HG02970 (cell line): ENCODE measurements around the gene HSD17B7.
"Not testable (repeated sequence)": the region's sequence is repeated elsewhere in the genome, so short reads cannot be mapped to it uniquely, and the experiment has no call there.

ENCODE experiments used
- ATAC-seq: cut with Tn5 transposase; IDR thresholded peaks from one replicate; pipeline ENCODE4 v1.9.1; 2021; ENCODE audit warnings: mild to moderate bottlenecking, moderate library complexity, moderate number of reproducible peaks; ENCODE audit not compliant: unreplicated experiment, low FRiP score

Gene HSD17B7, protein sequence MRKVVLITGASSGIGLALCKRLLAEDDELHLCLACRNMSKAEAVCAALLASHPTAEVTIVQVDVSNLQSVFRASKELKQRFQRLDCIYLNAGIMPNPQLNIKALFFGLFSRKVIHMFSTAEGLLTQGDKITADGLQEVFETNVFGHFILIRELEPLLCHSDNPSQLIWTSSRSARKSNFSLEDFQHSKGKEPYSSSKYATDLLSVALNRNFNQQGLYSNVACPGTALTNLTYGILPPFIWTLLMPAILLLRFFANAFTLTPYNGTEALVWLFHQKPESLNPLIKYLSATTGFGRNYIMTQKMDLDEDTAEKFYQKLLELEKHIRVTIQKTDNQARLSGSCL

DNA sequence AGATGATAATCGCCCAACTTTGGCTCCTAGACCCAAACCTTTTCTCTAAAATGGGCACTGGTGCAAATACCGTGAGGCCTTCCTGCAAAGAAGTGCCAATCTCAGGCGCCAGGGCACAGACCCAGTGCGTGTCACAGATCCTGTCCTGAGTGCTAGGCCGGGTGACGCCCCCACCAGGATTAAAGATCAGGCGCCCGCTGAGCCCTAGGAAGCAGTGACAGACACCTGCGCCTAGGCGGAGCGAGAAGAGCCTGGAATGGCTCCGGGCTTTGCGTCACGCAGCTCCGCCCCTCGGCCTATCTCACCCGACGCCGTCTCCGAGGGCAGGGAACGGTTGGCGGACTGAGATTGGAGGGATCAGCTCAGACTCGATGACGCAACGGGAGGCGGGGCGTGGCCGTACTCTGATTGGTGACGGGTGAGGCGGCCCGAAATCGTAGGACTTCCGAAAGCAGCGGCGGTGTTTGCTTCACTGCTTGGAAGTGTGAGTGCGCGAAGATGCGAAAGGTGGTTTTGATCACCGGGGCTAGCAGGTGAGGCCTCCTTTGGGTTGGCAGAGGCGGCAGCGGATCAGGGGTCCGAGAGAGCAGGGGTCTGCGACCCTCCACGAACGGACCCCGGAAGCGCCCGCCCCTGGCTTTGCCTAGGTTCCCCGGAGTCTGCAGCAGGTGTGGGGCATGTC lies at the start of gene HSD17B7:
TSS of gene HSD17B7 (plus strand) at position 400 of the 682 bp plus-strand sequence. CDS start at position 499, 99 bp downstream.
- peak; percentile 100 for ATAC-seq

- ATAC-seq: no peak
Measured at GRCh38 chr1:162740755-162741154, 49.7 kb upstream of the HSD17B7 start.

DNA sequence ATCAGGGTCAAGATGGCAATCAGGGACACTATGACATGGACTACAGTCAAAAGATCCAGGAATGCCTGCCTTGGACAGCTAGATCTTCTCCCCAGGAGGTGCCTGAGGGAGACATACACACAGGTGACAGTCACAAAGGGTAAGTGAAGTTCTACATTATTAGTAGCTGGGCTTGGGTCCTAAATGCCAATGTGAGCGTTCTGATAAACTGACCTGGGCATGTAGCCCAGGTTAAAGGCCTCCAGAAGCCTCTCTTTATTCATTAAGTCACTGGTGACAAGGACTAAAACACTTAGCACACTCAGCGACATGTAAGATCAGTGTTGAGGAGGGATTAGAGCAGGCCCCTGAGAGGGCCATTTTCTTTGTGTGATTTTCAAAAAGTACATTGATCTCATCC lies 48.9 kb upstream of the HSD17B7 start:
- ATAC-seq: no peak

GRCh38 chr1:162746264-162746942 lies 44.1 kb upstream of the HSD17B7 start:
- not testable (repeated sequence) for ATAC-seq

DNA sequence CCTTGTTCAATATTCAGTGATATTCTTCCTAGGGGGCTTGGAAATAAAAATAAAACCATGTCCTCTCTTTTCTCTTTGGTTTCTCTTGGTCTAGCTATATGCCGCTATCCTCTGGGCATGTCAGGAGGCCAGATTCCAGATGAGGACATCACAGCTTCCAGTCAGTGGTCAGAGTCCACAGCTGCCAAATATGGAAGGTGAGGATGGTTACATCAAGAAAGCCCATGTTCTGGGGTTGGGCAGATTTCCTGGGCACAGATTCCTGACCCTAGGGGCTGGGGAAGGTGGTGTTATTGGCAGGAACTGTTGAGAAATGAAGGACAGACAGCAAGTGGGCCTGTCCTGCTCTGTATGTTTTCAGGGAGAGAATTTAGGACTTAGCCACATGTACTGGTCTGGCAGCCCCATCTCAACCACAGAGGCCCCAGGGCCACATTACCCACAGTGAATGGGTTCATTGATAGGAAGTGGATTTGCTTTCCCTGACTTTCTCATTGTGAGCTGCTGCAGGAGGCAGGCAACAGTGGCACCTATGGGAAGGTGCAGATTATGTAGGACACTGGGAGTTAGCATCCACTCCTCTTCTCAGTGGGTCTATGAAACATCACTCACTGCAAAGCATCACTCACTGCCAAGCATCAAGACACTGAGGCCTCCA lies 37.4 kb upstream of the HSD17B7 start:
- ATAC-seq: no peak

- ATAC-seq: no peak
Measured at GRCh38 chr1:162753998-162754585, 36.4 kb upstream of the HSD17B7 start.

DNA sequence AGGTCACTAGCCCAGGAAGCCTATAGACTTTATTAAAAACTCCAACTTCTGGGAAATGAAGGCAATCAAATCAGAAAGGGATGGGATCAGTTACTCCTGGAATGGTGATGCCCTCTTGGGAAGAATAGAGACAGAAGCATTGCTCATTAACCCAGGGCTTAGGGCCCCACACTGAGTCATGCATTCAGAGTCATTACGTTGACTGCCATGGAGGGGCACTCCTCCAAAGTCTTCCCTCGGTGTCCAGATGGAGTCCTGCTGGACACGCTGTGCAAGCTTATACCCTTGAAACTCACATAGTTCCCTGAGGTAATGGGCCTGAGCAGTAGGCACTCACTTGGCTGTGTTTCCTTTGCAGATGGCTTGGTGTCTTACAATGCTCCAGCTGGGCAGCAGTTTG lies 35.2 kb upstream of the HSD17B7 start:
- no peak for ATAC-seq

GRCh38 chr1:162756523-162756922 lies 34.0 kb upstream of the HSD17B7 start:
- no peak for ATAC-seq

DNA sequence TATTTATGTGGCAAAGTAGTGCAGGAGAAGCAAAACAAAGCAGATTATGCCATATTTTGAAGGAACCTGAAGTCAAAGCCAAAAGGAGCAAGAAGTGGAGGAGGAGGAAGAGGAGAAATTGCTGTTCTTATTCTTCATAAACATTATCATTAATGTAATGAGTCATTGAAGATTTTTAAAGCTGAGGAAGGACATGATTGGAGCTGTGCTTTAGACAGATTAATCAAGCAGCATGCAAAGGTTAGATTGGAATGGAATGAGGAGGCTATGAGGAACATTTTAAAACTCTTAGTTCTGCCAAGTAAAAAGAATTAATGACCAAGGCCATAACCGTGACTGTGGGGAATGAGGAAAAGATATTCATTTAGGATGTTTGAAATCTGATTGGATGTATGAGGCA lies 33.0 kb upstream of the HSD17B7 start:
- ATAC-seq: no peak

- ATAC-seq: no peak
Measured at GRCh38 chr1:162765788-162766187, 24.7 kb upstream of the HSD17B7 start.

GRCh38 chr1:162772571-162773154 lies 17.8 kb upstream of the HSD17B7 start:
- no peak for ATAC-seq

DNA sequence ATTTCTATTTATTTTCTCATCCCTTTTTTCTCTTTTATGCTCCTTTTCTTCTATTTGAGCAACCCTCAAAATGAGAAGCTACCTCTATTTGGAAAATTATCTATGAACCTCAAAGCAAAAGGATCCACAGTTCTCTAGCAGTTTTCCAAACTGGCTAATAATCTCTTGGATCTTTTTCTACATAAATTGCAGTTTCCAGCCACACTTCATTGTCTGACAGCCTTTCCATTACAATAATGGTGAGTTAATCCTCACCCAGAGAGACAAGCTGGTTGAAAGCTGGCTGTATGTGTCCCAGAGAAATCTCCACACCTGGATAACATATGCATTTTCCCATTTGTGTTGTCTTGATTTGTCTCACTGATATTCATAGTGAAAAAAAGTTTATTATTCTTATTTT lies 16.5 kb upstream of the HSD17B7 start:
- ATAC-seq: no peak

GRCh38 chr1:162779043-162779442 lies 11.5 kb upstream of the HSD17B7 start:
- ATAC-seq: no peak

DNA sequence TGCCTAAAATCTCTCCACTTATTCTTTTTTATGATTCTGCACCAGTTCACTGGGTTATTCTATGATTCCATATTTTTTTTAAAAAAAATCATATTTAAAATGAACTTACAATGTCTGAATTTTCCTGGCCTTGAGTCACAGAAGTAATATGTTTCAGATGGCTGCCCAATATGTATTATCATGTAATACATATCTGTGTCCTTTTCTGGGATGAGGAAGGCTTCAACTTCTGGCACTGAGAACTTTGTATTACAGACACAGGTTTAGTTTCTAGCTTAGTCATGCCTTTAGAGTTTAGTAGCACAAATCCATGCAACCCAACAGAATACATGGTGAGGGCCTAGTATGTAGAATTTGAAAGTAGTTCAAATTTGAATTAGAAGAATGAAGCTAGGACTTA lies 7.8 kb upstream of the HSD17B7 start:
- no peak for ATAC-seq

DNA sequence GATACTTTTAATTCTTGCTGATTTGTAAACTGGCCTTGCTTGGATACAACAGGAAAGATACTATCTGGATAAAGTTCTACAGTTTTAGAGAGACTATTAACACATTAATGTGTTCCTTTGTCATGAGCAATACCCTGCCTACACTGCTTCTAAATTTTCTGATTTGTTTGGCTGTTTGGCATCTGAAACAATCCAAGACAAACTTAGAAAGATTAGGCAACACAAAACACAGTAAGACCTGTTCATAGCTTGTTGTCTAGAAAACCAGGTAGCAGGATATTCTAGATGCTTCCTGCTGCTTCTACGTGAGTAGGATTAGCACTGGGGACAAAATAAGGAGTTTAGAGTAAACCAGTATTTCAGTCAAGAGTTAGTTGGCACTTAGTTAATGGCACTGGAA lies 5.6 kb upstream of the HSD17B7 start:
- ATAC-seq: not testable (repeated sequence)

DNA sequence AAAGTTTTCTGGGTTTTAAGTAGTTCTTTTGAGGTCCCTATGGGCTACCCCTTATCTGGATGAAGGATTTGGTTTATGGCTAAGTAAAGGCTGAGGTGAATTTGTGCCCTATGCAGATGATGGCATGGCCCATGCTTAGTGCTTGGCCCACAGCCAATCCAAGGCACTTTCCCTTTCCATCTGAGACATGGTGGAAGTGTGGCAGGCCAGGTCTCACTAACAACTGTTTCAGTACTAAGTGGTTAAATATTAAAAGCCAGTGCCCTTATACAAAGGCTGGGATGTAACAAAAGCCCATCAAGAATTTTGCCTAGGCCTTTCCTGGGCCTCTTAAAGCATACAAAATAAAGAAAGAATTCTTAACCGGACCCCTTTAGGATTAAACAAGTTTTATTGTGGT lies 1.7 kb upstream of the HSD17B7 start:
- ATAC-seq: not testable (repeated sequence)

- not testable (repeated sequence) for ATAC-seq
Measured at GRCh38 chr1:162790985-162791357, 469 bp downstream of the HSD17B7 start.

DNA sequence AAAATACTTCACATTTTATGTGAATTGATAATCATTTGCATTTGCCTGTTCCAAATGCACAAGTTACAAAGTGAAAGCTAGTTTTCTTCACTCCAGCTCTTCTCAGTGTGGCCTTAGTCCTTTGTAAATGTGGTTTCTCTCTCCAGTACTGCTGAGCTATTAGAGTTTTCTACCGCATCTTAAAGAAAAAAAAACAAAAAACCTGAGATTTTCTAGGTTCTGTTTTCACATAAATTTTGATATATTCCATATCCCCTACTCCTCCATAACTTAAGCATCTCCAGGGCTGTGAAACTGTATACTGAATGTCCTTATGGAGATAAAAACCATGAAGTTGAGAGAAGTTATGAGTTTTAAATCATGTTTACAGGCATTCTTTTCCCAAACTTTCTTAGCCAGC lies 3.8 kb downstream of the HSD17B7 start:
- ATAC-seq: not testable (repeated sequence)

DNA sequence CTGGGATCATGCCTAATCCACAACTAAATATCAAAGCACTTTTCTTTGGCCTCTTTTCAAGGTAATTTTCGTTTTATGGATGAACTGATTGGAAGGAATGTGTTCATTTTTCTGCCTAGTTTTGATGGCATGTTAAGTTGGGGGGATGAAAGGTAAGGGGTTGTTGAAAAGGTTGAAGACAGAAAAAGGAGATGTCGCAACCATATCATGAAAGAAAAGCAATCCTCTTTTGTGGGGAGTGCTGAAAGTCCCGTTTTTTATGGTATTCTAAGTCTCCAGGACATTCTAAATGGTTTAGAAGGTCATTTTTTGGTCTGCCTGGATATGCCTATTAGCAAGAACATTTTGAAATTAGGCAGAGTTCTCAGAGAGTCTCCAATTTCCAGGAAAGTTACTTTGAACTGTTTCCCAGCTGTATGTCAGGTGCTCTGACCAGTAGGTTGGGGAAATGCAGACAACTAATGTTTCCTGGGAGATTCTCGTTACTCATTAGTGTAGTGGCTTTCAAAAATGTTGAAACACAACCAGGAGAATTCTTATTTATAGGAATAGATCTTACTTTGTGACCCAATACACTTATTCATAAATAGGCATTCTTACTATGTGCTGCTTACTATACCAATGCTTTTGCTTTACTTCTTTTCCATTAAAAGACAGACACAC lies 6.2 kb downstream of the HSD17B7 start:
- not testable (repeated sequence) for ATAC-seq
